CD8-positive, alpha-beta memory T cell (primary cell): Measurements from ENCODE around the gene CLSTN2. TPM values are rescaled to one million over a fixed set of nuclear protein-coding genes. Genes with fewer than 3 reads are reported as not detected.

Source experiments
- CTCF ChIA-PET: fragments of 350-600 bp; sonication (Branson Sonifier 250); formaldehyde crosslinking; loops from one replicate; lab custom pipeline; 2021; ENCODE audit warnings: antibody characterized with exemption; lab: Charles Lee
- POLR2A ChIA-PET: fragments of 350-600 bp; sonication (Branson Sonifier 250); formaldehyde crosslinking; loops from one replicate; lab custom pipeline; 2021; ENCODE audit warnings: antibody characterized with exemption; lab: Charles Lee
- DNase-seq, 5 donors: peaks; one replicate each; pipeline versions ENCODE4 v3.0.0 to v3.0.0-alpha.2; 2020 to 2022; ENCODE audit warnings: mixed read lengths in 1 of 5
- H3K27ac ChIP-seq: one replicate; pipeline ENCODE4 v1.7.0; 2013; ENCODE audit warnings: low read depth, mild to moderate bottlenecking, low read length, moderate library complexity
- H3K27me3 ChIP-seq: 2 replicates; pipeline ENCODE4 v1.7.0; 2013; ENCODE audit warnings: low read length, mild to moderate bottlenecking; ENCODE audit not compliant: insufficient read depth, poor library complexity, severe bottlenecking
- H3K36me3 ChIP-seq: 2 replicates; pipeline ENCODE4 v1.7.0; 2013; ENCODE audit warnings: mild to moderate bottlenecking, low read length, moderate library complexity; ENCODE audit not compliant: insufficient read depth
- H3K4me1 ChIP-seq: 2 replicates; pipeline ENCODE4 v1.7.0; 2013; ENCODE audit warnings: mild to moderate bottlenecking, low read length, moderate library complexity; ENCODE audit not compliant: insufficient read depth
- H3K4me3 ChIP-seq: 2 replicates; pipeline ENCODE4 v1.7.0; 2013; ENCODE audit warnings: mild to moderate bottlenecking, low read length
- H3K9me3 ChIP-seq: 2 replicates; pipeline ENCODE4 v1.7.0; 2013; ENCODE audit warnings: mild to moderate bottlenecking, low read length
- H3K27ac Mint-ChIP-seq, 8 donors: one replicate each; pipeline ENCODE4 v1.8.0; 2020 to 2021; ENCODE audit warnings: mixed read lengths in 8 of 8, mild to moderate bottlenecking in 6 of 8, inconsistent platforms in 3 of 8, moderate library complexity in 3 of 8
- H3K27me3 Mint-ChIP-seq, 2 donors: one replicate each; pipeline ENCODE4 v1.8.0; 2020 to 2021; ENCODE audit warnings: mixed read lengths in 2 of 2, mild to moderate bottlenecking in 1 of 2, moderate library complexity in 1 of 2
- H3K36me3 Mint-ChIP-seq, 3 donors: one replicate each; pipeline ENCODE4 v1.8.0; 2020 to 2021; ENCODE audit warnings: mixed read lengths in 3 of 3, inconsistent platforms in 1 of 3, mild to moderate bottlenecking in 1 of 3
- H3K4me1 Mint-ChIP-seq, 3 donors: one replicate each; pipeline ENCODE4 v1.8.0; 2020 to 2021; ENCODE audit warnings: mixed read lengths in 3 of 3, inconsistent platforms in 1 of 3, mild to moderate bottlenecking in 1 of 3
- H3K4me3 Mint-ChIP-seq, 7 donors: one replicate each; pipeline ENCODE4 v1.8.0; 2020 to 2021; ENCODE audit warnings: mixed read lengths in 7 of 7, mild to moderate bottlenecking in 6 of 7, moderate library complexity in 4 of 7, inconsistent platforms in 2 of 7
- H3K9me3 Mint-ChIP-seq, 5 donors: one replicate each; pipeline ENCODE4 v1.8.0; 2020 to 2022; ENCODE audit warnings: mixed read lengths in 5 of 5, mild to moderate bottlenecking in 3 of 5, moderate library complexity in 2 of 5, inconsistent platforms in 1 of 5
- polyA plus RNA-seq: library from polyadenylated mRNA; unstranded; fragments of 300-500 nt; fragmentation: Illumina TruSeq; gene quantifications from one replicate; pipeline ENCODE4 v1.2.3, GENCODE V29; 2021
- total RNA-seq, 2 experiments: library from RNA; stranded (reverse); gene quantifications; one replicate each; pipeline ENCODE4 v1.2.3, GENCODE V29; 2021

The CLSTN2 gene
- total and polyA plus RNA-seq, 3 experiments from 2014 or later, result not detected

GRCh38 chr3:139935866-139936817, 1.2 kb downstream of the CLSTN2 start:
- H3K4me3 Mint-ChIP-seq, result peak overlapping the region in 2 of 7 donors; percentile 39 to 74
- Histone ChIP-seq H3K4me1 (no peaks in the 10 kb centered on the region), H3K36me3 (no peaks in the 10 kb centered on the region), H3K4me3 (no peak overlapping the region), H3K27me3 (peaks cover 7% of the 10 kb centered on the region), H3K27ac (no peak overlapping the region), H3K9me3 (no peaks in the 10 kb centered on the region)
- H3K27me3 Mint-ChIP-seq, result peaks cover 27 to 53% of the 10 kb centered on the region in 2 donors
- peaks cover 0 to 3% (median 0%) of the 10 kb centered on the region in 3 donors for H3K36me3 Mint-ChIP-seq
- ChIA-PET CTCF (no interaction called here), POLR2A (no interaction called here)
- H3K4me1 Mint-ChIP-seq, result peaks cover 0 to 9% (median 0%) of the 10 kb centered on the region in 3 donors
- H3K9me3 Mint-ChIP-seq, result peaks cover 0 to 3% (median 3%) of the 10 kb centered on the region in 5 donors
- no peak for DNase-seq
- H3K27ac Mint-ChIP-seq, result no peak overlapping the region

- ChIA-PET CTCF (no interaction called here), POLR2A (no interaction called here)
- Histone ChIP-seq H3K4me3 (no peak overlapping the region), H3K4me1 (no peaks in the 10 kb centered on the region), H3K36me3 (no peaks in the 10 kb centered on the region), H3K27me3 (peaks cover 7% of the 10 kb centered on the region), H3K27ac (no peak overlapping the region), H3K9me3 (no peaks in the 10 kb centered on the region)
- H3K4me3 Mint-ChIP-seq, result no peak overlapping the region
- DNase-seq, result no peak
- peaks cover 0 to 3% (median 0%) of the 10 kb centered on the region in 3 donors for H3K36me3 Mint-ChIP-seq
- H3K9me3 Mint-ChIP-seq, result peaks cover 0 to 6% (median 3%) of the 10 kb centered on the region in 5 donors
- H3K4me1 Mint-ChIP-seq, result peaks cover 0 to 9% (median 0%) of the 10 kb centered on the region in 3 donors
- H3K27me3 Mint-ChIP-seq, result peaks cover 30 to 59% of the 10 kb centered on the region in 2 donors
- H3K27ac Mint-ChIP-seq, result no peak overlapping the region
Observed at GRCh38 chr3:139937674-139938279, 2.8 kb downstream of the CLSTN2 start.

- Mint-ChIP-seq H3K27me3 (peaks cover 19 to 44% of the 10 kb centered on the region in 2 donors), H3K27ac (no peak overlapping the region), H3K36me3 (peaks cover 0 to 3% (median 0%) of the 10 kb centered on the region in 3 donors), H3K9me3 (peaks cover 2 to 6% (median 3%) of the 10 kb centered on the region in 5 donors), H3K4me3 (no peak overlapping the region), H3K4me1 (peaks cover 0 to 4% (median 0%) of the 10 kb centered on the region in 3 donors)
- no peaks in the 10 kb centered on the region for H3K9me3 ChIP-seq
- ChIA-PET CTCF (no interaction called here), POLR2A (no interaction called here)
- no peaks in the 10 kb centered on the region for H3K4me1 ChIP-seq
- no peak overlapping the region for H3K27ac ChIP-seq
- no peak for DNase-seq
- no peaks in the 10 kb centered on the region for H3K27me3 ChIP-seq
- H3K4me3 ChIP-seq, result no peak overlapping the region
- no peaks in the 10 kb centered on the region for H3K36me3 ChIP-seq
Observed at GRCh38 chr3:139939681-139940190, 4.8 kb downstream of the CLSTN2 start.

GRCh38 chr3:139940622-139941021, 5.6 kb downstream of the CLSTN2 start:
- DNase-seq, result no peak
- H3K4me3 ChIP-seq, result no peak overlapping the region
- ChIA-PET CTCF (no interaction called here), POLR2A (no interaction called here)
- Mint-ChIP-seq H3K4me3 (no peak overlapping the region), H3K4me1 (peaks cover 0 to 4% (median 0%) of the 10 kb centered on the region in 3 donors), H3K36me3 (peaks cover 0 to 3% (median 0%) of the 10 kb centered on the region in 3 donors), H3K27ac (no peak overlapping the region), H3K27me3 (peaks cover 19 to 43% of the 10 kb centered on the region in 2 donors), H3K9me3 (peaks cover 2 to 6% (median 3%) of the 10 kb centered on the region in 5 donors)
- H3K4me1 ChIP-seq, result no peaks in the 10 kb centered on the region
- no peaks in the 10 kb centered on the region for H3K27me3 ChIP-seq
- H3K27ac ChIP-seq, result no peak overlapping the region
- H3K9me3 ChIP-seq, result no peaks in the 10 kb centered on the region
- H3K36me3 ChIP-seq, result no peaks in the 10 kb centered on the region

GRCh38 chr3:139941580-139941979, 6.6 kb downstream of the CLSTN2 start:
- H3K4me3 Mint-ChIP-seq, result no peak overlapping the region

GRCh38 chr3:139944256-139944910, 9.4 kb downstream of the CLSTN2 start:
- H3K27ac Mint-ChIP-seq, result no peak overlapping the region
- no peaks in the 10 kb centered on the region for H3K36me3 Mint-ChIP-seq
- H3K9me3 ChIP-seq, result no peaks in the 10 kb centered on the region
- H3K27me3 Mint-ChIP-seq, result peaks cover 6 to 16% of the 10 kb centered on the region in 2 donors
- POLR2A ChIA-PET, result no interaction called here
- H3K27me3 ChIP-seq, result no peaks in the 10 kb centered on the region
- H3K4me1 ChIP-seq, result no peaks in the 10 kb centered on the region
- no peaks in the 10 kb centered on the region for H3K4me1 Mint-ChIP-seq
- H3K36me3 ChIP-seq, result no peaks in the 10 kb centered on the region
- no peak overlapping the region for H3K27ac ChIP-seq
- peaks cover 0 to 7% (median 3%) of the 10 kb centered on the region in 5 donors for H3K9me3 Mint-ChIP-seq
- CTCF ChIA-PET, result no interaction called here
- H3K4me3 Mint-ChIP-seq, result no peak overlapping the region
- H3K4me3 ChIP-seq, result no peak overlapping the region
- no peak for DNase-seq

More at GRCh38 chr3:139941580-139941979, 6.6 kb downstream of the CLSTN2 start:
- H3K27me3 ChIP-seq, result no peaks in the 10 kb centered on the region
- no peak overlapping the region for H3K4me3 ChIP-seq
- DNase-seq, result no peak
- no peak overlapping the region for H3K27ac ChIP-seq
- H3K9me3 Mint-ChIP-seq, result peaks cover 2 to 6% (median 3%) of the 10 kb centered on the region in 5 donors
- CTCF ChIA-PET, result no interaction called here
- no peak overlapping the region for H3K27ac Mint-ChIP-seq
- H3K9me3 ChIP-seq, result no peaks in the 10 kb centered on the region
- POLR2A ChIA-PET, result no interaction called here
- H3K36me3 Mint-ChIP-seq, result no peaks in the 10 kb centered on the region
- no peaks in the 10 kb centered on the region for H3K4me1 Mint-ChIP-seq
- no peaks in the 10 kb centered on the region for H3K36me3 ChIP-seq
- H3K27me3 Mint-ChIP-seq, result peaks cover 12 to 33% of the 10 kb centered on the region in 2 donors
- H3K4me1 ChIP-seq, result no peaks in the 10 kb centered on the region

- Histone ChIP-seq H3K27ac (no peak overlapping the region), H3K4me3 (no peak overlapping the region), H3K36me3 (no peaks in the 10 kb centered on the region), H3K27me3 (no peaks in the 10 kb centered on the region), H3K4me1 (no peaks in the 10 kb centered on the region), H3K9me3 (no peaks in the 10 kb centered on the region)
- ChIA-PET CTCF (no interaction called here), POLR2A (no interaction called here)
- H3K4me3 Mint-ChIP-seq, result no peak overlapping the region
- no peak overlapping the region for H3K27ac Mint-ChIP-seq
- H3K4me1 Mint-ChIP-seq, result no peaks in the 10 kb centered on the region
- H3K9me3 Mint-ChIP-seq, result peaks cover 0 to 7% (median 3%) of the 10 kb centered on the region in 5 donors
- peaks cover 6 to 12% of the 10 kb centered on the region in 2 donors for H3K27me3 Mint-ChIP-seq
- H3K36me3 Mint-ChIP-seq, result no peaks in the 10 kb centered on the region
- DNase-seq, result no peak
Observed at GRCh38 chr3:139945386-139945785, 10.4 kb downstream of the CLSTN2 start.
